GM23338 (cell line): Measurements from ENCODE around the gene EZH1. TPM values are rescaled to one million over a fixed set of nuclear protein-coding genes. Genes with fewer than 3 reads are reported as not detected.

Experiments
- ATAC-seq: fragments of 200-7000 bp; cut with Tn5 transposase; 3 replicates; pipeline ENCODE4 v1.9.1; 2020
- DNase-seq: peaks from one replicate; pipeline ENCODE4 v3.0.0-alpha.2; 2015; ENCODE audit warnings: low spot score
- H2AFZ ChIP-seq: fragments of 200-600 bp; sonication (generic); 2 replicates; pipeline ENCODE4 v1.8.0; 2016; ENCODE audit warnings: antibody characterized with exemption, mild to moderate bottlenecking, moderate library complexity
- H3F3A ChIP-seq: fragments of 200-600 bp; sonication (generic); replicated peaks from 2 replicates; pipeline ENCODE4 v1.8.0; 2017; ENCODE audit warnings: antibody characterized with exemption, mixed run types, low read depth
- H3K27ac ChIP-seq: fragments of 200-600 bp; sonication (generic); 2 replicates; pipeline ENCODE4 v1.6.1; 2016; ENCODE audit warnings: low read depth
- H3K27me3 ChIP-seq: fragments of 200-600 bp; sonication (generic); 2 replicates; pipeline ENCODE4 v1.8.0; 2016; ENCODE audit warnings: mild to moderate bottlenecking, mixed run types, moderate library complexity; ENCODE audit not compliant: insufficient read depth
- H3K36me3 ChIP-seq: fragments of 200-600 bp; sonication (generic); 2 replicates; pipeline ENCODE4 v1.8.0; 2016; ENCODE audit warnings: mild to moderate bottlenecking; ENCODE audit not compliant: insufficient read depth
- H3K4me1 ChIP-seq: fragments of 200-600 bp; sonication (generic); 2 replicates; pipeline ENCODE4 v1.8.0; 2016; ENCODE audit warnings: mild to moderate bottlenecking, moderate library complexity; ENCODE audit not compliant: insufficient read depth
- H3K4me2 ChIP-seq: fragments of 200-600 bp; sonication (generic); 2 replicates; pipeline ENCODE4 v1.7.1; 2017; ENCODE audit warnings: mixed run types
- H3K4me3 ChIP-seq: fragments of 200-600 bp; sonication (generic); 2 replicates; pipeline ENCODE4 v1.6.1; 2016; ENCODE audit warnings: mixed run types
- H3K79me2 ChIP-seq: fragments of 200-600 bp; sonication (generic); replicated peaks from 2 replicates; pipeline ENCODE4 v1.8.0; 2017; ENCODE audit warnings: mild to moderate bottlenecking; ENCODE audit not compliant: insufficient read depth
- H3K9me2 ChIP-seq: fragments of 200-600 bp; sonication (generic); 2 replicates; pipeline ENCODE4 v1.8.0; 2017; ENCODE audit not compliant: insufficient read depth
- H4K20me1 ChIP-seq: fragments of 200-600 bp; sonication (generic); replicated peaks from 2 replicates; pipeline ENCODE4 v1.8.0; 2017; ENCODE audit warnings: mild to moderate bottlenecking; ENCODE audit not compliant: insufficient read depth
- H3K27ac Mint-ChIP-seq: 2 replicates; pipeline ENCODE4 v1.8.0; 2020; ENCODE audit warnings: inconsistent platforms, mild to moderate bottlenecking, moderate library complexity, mixed read lengths
- H3K27me3 Mint-ChIP-seq: 3 replicates; pipeline ENCODE4 v1.8.0; 2022; ENCODE audit warnings: low read depth, mild to moderate bottlenecking, moderate library complexity, mixed read lengths, inconsistent platforms; ENCODE audit not compliant: insufficient read depth, poor library complexity
- H3K36me3 Mint-ChIP-seq: 3 replicates; pipeline ENCODE4 v1.8.0; 2021; ENCODE audit warnings: low read depth, mild to moderate bottlenecking, inconsistent platforms, moderate library complexity, mixed read lengths
- H3K4me1 Mint-ChIP-seq: 3 replicates; pipeline ENCODE4 v1.8.0; 2020; ENCODE audit warnings: mild to moderate bottlenecking, inconsistent platforms, mixed read lengths
- H3K4me3 Mint-ChIP-seq: 3 replicates; pipeline ENCODE4 v1.8.0; 2021; ENCODE audit warnings: moderate library complexity, mild to moderate bottlenecking, inconsistent platforms, mixed read lengths
- H3K9me3 Mint-ChIP-seq: 3 replicates; pipeline ENCODE4 v1.8.0; 2020; ENCODE audit warnings: moderate library complexity, mild to moderate bottlenecking, inconsistent platforms, mixed read lengths
- CREB1 ChIP-seq: fragments of 250-450 bp; sonication (Bioruptor Pico); IDR thresholded peaks from 2 replicates; pipeline ENCODE4 v1.5.0; 2020; ENCODE audit warnings: low read depth, mild to moderate bottlenecking, moderate library complexity
- EZH2 ChIP-seq: fragments of 200-600 bp; sonication (generic); IDR thresholded peaks from one replicate; pipeline ENCODE4 v1.8.0; 2017; ENCODE audit warnings: antibody characterized with exemption, mild to moderate bottlenecking, low read depth; ENCODE audit not compliant: unreplicated experiment
- EZH2phosphoT487 ChIP-seq: fragments of 200-600 bp; sonication (generic); IDR thresholded peaks from one replicate; pipeline ENCODE4 v1.8.1; 2018; ENCODE audit warnings: antibody characterized with exemption; ENCODE audit not compliant: unreplicated experiment
- JUNB ChIP-seq: IDR thresholded peaks from one replicate; pipeline ENCODE4 v1.6.1; 2016; ENCODE audit warnings: antibody characterized with exemption; ENCODE audit not compliant: unreplicated experiment
- NANOG ChIP-seq: IDR thresholded peaks from 2 replicates; pipeline ENCODE4 v1.6.1; 2016; ENCODE audit warnings: antibody characterized with exemption, borderline replicate concordance
- POLR2AphosphoS5 ChIP-seq: IDR thresholded peaks from 2 replicates; pipeline ENCODE4 v1.6.1; 2016; ENCODE audit warnings: antibody characterized with exemption, low read depth
- STAT1 ChIP-seq: IDR thresholded peaks from one replicate; pipeline ENCODE4 v1.6.1; 2016; ENCODE audit warnings: antibody characterized with exemption; ENCODE audit not compliant: unreplicated experiment
- ZNF114 ChIP-seq: fragments of 250-450 bp; sonication (Bioruptor Pico); IDR thresholded peaks from 2 replicates; pipeline ENCODE4 v1.5.0; 2020; ENCODE audit warnings: mild to moderate bottlenecking, moderate library complexity
- ZNF331 ChIP-seq: fragments of 250-450 bp; sonication (Bioruptor Pico); IDR thresholded peaks from 2 replicates; pipeline ENCODE4 v1.5.0; 2020; ENCODE audit warnings: low read depth, mild to moderate bottlenecking, moderate library complexity
- polyA plus RNA-seq: library from polyadenylated mRNA; unstranded; fragments of >200 nt; fragmentation: Nextera tagmentation; extraction: Ambion mirVana; gene quantifications from 2 replicates; pipeline ENCODE4 v1.2.1, GENCODE V29; 2016
- total RNA-seq: library from RNA; depleted of rRNA; stranded (reverse); fragments of >200 nt; shearing (Covaris generic); gene quantifications from 2 replicates; pipeline ENCODE4 v1.2.3, GENCODE V29; 2014
- TF ChIP-seq, protein P1 (sequence below): IDR thresholded peaks from 2 replicates; pipeline ENCODE4 v1.6.1; 2016; ENCODE audit warnings: antibody characterized with exemption
- TF ChIP-seq, protein P2 (sequence below): IDR thresholded peaks from one replicate; pipeline ENCODE4 v1.6.1; 2018; ENCODE audit warnings: antibody characterized with exemption; ENCODE audit not compliant: unreplicated experiment
- TF ChIP-seq, protein P3 (sequence below), 2 experiments: fragments of 200-600 bp in 1 of 2; sonication (generic) in 1 of 2; conservative IDR thresholded peaks; 2 replicates each; pipeline versions ENCODE4 v1.5.1 to v1.6.1; 2016 to 2017; ENCODE audit warnings: antibody characterized with exemption in 2 of 2, low read depth in 2 of 2, mild to moderate bottlenecking in 2 of 2, moderate library complexity in 1 of 2

Gene EZH1
- total and polyA plus RNA-seq, 2 experiments from 2014 or later: 16.9 to 18.0 TPM

DNA sequence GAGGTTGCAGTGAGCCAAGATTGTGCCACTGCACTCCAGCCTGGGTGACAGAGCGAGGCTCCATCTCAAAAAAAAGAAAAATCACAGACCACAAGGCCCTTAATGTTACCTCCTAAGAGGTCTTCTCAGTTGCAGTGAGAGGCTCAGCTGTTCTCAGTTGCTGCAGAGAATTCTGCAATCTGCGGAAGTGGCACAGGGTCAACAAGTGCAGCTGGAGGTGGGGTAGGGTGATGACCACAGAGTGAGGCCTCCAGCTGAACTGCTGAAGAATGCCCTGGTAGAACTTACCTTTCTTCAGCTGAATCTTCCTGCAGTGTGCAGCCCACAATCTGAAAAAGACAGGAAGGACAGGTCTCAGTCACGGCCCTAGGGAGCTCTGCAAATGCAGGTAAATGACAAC, 36.3 kb downstream of the EZH1 start:
- H3K79me2 ChIP-seq: no peaks in the 10 kb centered on the region
- no peaks in the 10 kb centered on the region for H3F3A ChIP-seq
- no peak for ATAC-seq
- H3K4me1 ChIP-seq: no peaks in the 10 kb centered on the region
- no peaks in the 10 kb centered on the region; the same call in 1 of the 2 replicates for H3K36me3 ChIP-seq
- TF ChIP-seq ZNF114 (no peak), ZNF331 (CRISPR knock-in tag) (no peak), CREB1 (CRISPR knock-in tag) (no peak), POLR2AphosphoS5 (no peak), NANOG (no peak)
- TF ChIP-seq, protein P1, sequence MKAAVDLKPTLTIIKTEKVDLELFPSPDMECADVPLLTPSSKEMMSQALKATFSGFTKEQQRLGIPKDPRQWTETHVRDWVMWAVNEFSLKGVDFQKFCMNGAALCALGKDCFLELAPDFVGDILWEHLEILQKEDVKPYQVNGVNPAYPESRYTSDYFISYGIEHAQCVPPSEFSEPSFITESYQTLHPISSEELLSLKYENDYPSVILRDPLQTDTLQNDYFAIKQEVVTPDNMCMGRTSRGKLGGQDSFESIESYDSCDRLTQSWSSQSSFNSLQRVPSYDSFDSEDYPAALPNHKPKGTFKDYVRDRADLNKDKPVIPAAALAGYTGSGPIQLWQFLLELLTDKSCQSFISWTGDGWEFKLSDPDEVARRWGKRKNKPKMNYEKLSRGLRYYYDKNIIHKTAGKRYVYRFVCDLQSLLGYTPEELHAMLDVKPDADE: no peak
- TF ChIP-seq, protein P2, sequence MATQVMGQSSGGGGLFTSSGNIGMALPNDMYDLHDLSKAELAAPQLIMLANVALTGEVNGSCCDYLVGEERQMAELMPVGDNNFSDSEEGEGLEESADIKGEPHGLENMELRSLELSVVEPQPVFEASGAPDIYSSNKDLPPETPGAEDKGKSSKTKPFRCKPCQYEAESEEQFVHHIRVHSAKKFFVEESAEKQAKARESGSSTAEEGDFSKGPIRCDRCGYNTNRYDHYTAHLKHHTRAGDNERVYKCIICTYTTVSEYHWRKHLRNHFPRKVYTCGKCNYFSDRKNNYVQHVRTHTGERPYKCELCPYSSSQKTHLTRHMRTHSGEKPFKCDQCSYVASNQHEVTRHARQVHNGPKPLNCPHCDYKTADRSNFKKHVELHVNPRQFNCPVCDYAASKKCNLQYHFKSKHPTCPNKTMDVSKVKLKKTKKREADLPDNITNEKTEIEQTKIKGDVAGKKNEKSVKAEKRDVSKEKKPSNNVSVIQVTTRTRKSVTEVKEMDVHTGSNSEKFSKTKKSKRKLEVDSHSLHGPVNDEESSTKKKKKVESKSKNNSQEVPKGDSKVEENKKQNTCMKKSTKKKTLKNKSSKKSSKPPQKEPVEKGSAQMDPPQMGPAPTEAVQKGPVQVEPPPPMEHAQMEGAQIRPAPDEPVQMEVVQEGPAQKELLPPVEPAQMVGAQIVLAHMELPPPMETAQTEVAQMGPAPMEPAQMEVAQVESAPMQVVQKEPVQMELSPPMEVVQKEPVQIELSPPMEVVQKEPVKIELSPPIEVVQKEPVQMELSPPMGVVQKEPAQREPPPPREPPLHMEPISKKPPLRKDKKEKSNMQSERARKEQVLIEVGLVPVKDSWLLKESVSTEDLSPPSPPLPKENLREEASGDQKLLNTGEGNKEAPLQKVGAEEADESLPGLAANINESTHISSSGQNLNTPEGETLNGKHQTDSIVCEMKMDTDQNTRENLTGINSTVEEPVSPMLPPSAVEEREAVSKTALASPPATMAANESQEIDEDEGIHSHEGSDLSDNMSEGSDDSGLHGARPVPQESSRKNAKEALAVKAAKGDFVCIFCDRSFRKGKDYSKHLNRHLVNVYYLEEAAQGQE: no peak
- no peak overlapping the region for H3K27ac ChIP-seq
- Mint-ChIP-seq H3K4me3 (no peak overlapping the region), H3K4me1 (no peaks in the 10 kb centered on the region), H3K27me3 (no peaks in the 10 kb centered on the region), H3K36me3 (peaks cover 49% of the 10 kb centered on the region), H3K27ac (no peak overlapping the region), H3K9me3 (no peaks in the 10 kb centered on the region)
- no peaks in the 10 kb centered on the region for H3K27me3 ChIP-seq
- no peak overlapping the region for H3K4me2 ChIP-seq
- H4K20me1 ChIP-seq: peaks cover 2% of the 10 kb centered on the region; the same call in 1 of the 2 replicates
- DNase-seq: no peak
- H3K4me3 ChIP-seq: no peak overlapping the region
- no peaks in the 10 kb centered on the region for H3K9me2 ChIP-seq
- H2AFZ ChIP-seq: no peak overlapping the region

DNA sequence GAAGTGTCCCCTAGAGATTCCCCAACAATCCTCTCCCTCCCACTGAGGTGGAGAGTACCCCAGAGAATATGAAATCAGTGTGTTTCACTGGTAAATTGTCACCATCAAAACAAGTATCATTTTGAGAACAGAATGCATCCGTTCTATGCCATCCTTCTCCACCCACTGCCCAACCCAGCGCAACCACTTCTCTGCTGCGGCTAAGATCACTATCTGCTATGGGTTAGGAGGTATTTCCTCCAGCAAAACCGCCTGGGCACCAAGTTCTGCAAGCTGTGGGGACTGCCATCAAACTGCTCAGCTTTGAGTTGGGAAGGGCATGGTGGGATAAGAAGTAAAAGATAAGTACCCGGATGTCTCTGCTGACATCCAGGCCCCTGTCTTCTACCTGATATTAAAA, 38.1 kb downstream of the EZH1 start:
- Mint-ChIP-seq H3K27me3 (no peaks in the 10 kb centered on the region), H3K4me3 (no peak overlapping the region), H3K36me3 (peaks cover 48% of the 10 kb centered on the region), H3K27ac (no peak overlapping the region), H3K9me3 (no peaks in the 10 kb centered on the region; the same call in 2 of the 3 replicates), H3K4me1 (no peaks in the 10 kb centered on the region)
- Histone ChIP-seq H3K9me2 (no peaks in the 10 kb centered on the region), H3K27me3 (no peaks in the 10 kb centered on the region), H3K36me3 (peaks cover 6% of the 10 kb centered on the region; the same call in 1 of the 2 replicates), H3K79me2 (no peaks in the 10 kb centered on the region), H3K4me3 (no peak overlapping the region), H3F3A (no peaks in the 10 kb centered on the region), H3K4me1 (no peaks in the 10 kb centered on the region), H3K4me2 (no peak overlapping the region), H2AFZ (no peak overlapping the region), H3K27ac (no peak overlapping the region), H4K20me1 (peaks cover 6% of the 10 kb centered on the region; the same call in 1 of the 2 replicates)
- ATAC-seq (no peak), DNase-seq (no peak)
- TF ChIP-seq ZNF331 (CRISPR knock-in tag): no peak
- TF ChIP-seq ZNF114: no peak
- TF ChIP-seq JUNB: no peak
- no peak for TF ChIP-seq EZH2
- TF ChIP-seq NANOG: no peak
- TF ChIP-seq, protein P2: no peak
- TF ChIP-seq, protein P3, sequence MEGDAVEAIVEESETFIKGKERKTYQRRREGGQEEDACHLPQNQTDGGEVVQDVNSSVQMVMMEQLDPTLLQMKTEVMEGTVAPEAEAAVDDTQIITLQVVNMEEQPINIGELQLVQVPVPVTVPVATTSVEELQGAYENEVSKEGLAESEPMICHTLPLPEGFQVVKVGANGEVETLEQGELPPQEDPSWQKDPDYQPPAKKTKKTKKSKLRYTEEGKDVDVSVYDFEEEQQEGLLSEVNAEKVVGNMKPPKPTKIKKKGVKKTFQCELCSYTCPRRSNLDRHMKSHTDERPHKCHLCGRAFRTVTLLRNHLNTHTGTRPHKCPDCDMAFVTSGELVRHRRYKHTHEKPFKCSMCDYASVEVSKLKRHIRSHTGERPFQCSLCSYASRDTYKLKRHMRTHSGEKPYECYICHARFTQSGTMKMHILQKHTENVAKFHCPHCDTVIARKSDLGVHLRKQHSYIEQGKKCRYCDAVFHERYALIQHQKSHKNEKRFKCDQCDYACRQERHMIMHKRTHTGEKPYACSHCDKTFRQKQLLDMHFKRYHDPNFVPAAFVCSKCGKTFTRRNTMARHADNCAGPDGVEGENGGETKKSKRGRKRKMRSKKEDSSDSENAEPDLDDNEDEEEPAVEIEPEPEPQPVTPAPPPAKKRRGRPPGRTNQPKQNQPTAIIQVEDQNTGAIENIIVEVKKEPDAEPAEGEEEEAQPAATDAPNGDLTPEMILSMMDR (conservative IDR thresholded peaks at IDR 0.05; ENCODE audit: low read depth in 2 of 2): no peak
- no peak for TF ChIP-seq CREB1 (CRISPR knock-in tag)
- TF ChIP-seq STAT1: no peak
- no peak for TF ChIP-seq EZH2phosphoT487
- TF ChIP-seq POLR2AphosphoS5: no peak
- TF ChIP-seq, protein P1: no peak
